Spleen (tissue), 13 donors: Measurements from ENCODE around the gene SELENOM. TPM values are rescaled to one million over a fixed set of nuclear protein-coding genes. Genes with fewer than 3 reads are reported as not detected.

Experiments
- DNase-seq: peaks from one replicate; pipeline ENCODE4 v3.0.0-alpha.2; 2020
- H3K27ac ChIP-seq, 8 donors: fragments of 200-600 bp; sonication (generic) in 7 of 8; 1 replicate in 4 of 8; 2 replicates in 4 of 8; pipeline versions ENCODE4 v1.5.0 to v1.8.0; 2016 to 2021; ENCODE audit warnings: inconsistent platforms in 4 of 8, mild to moderate bottlenecking in 4 of 8, moderate library complexity in 1 of 8
- H3K27me3 ChIP-seq, 7 donors: fragments of 200-600 bp; sonication (generic) in 6 of 7; replicated peaks in 1 of 7; 1 replicate in 4 of 7; 2 replicates in 3 of 7; pipeline versions ENCODE4 v1.5.0 to v1.8.0; 2016 to 2021; ENCODE audit warnings: inconsistent platforms in 3 of 7, mild to moderate bottlenecking in 1 of 7
- H3K36me3 ChIP-seq, 6 donors: fragments of 200-600 bp; sonication (generic) in 5 of 6; 1 replicate in 4 of 6; 2 replicates in 2 of 6; pipeline versions ENCODE4 v1.5.0 to v1.8.0; 2016 to 2021; ENCODE audit warnings: inconsistent platforms in 2 of 6
- H3K4me1 ChIP-seq, 6 donors: fragments of 200-600 bp; sonication (generic) in 5 of 6; 1 replicate in 3 of 6; 2 replicates in 3 of 6; pipeline versions ENCODE4 v1.5.0 to v1.8.0; 2016 to 2021; ENCODE audit warnings: inconsistent platforms in 3 of 6
- H3K4me3 ChIP-seq, 8 donors: fragments of 200-600 bp; sonication (generic) in 7 of 8; 1 replicate in 4 of 8; 2 replicates in 4 of 8; pipeline versions ENCODE4 v1.5.0 to v1.8.0; 2016 to 2021; ENCODE audit warnings: inconsistent platforms in 4 of 8, mild to moderate bottlenecking in 4 of 8, moderate library complexity in 2 of 8
- H3K9me3 ChIP-seq, 8 donors: fragments of 200-600 bp; sonication (generic) in 7 of 8; 1 replicate in 4 of 8; 2 replicates in 4 of 8; pipeline versions ENCODE4 v1.5.0 to v1.8.0; 2016 to 2021; ENCODE audit warnings: inconsistent platforms in 4 of 8
- POLR2A ChIP-seq, 3 donors: fragments of 450-650 bp; IDR thresholded peaks; one replicate each; pipeline ENCODE4 v1.5.1; 2017; ENCODE audit warnings: antibody characterized with exemption in 3 of 3, mild to moderate bottlenecking in 1 of 3
- POLR2AphosphoS5 ChIP-seq, 3 donors: sonication (generic); formaldehyde crosslinking; IDR thresholded peaks; one replicate each; pipeline ENCODE4 v1.5.1; 2017; ENCODE audit warnings: antibody characterized with exemption in 3 of 3
- WGBS, 5 donors: extraction: QIAGEN DNeasy Blood & Tissue Kit in 3 of 5; methylation state at CpG; one replicate each; pipeline versions ENCODE4 v1.1.5 to v1.1.7; 2013 to 2018; 5-methylcytosine and 5-hydroxymethylcytosine counted together
- intact Hi-C: fragments of 100-400 bp; cut with DNase I; formaldehyde crosslinking; loops from one replicate; pipeline ENCODE4 v1.15.0; 2023; ENCODE audit warnings: low total_unique reads
- long read RNA-seq, 2 donors: transcript quantifications; one replicate each; lab custom pipeline, GENCODE V29; 2026
- polyA plus RNA-seq, 3 donors: library from polyadenylated mRNA; stranded (reverse); fragments of 200-250 nt; gene quantifications; one replicate each; pipeline ENCODE4 v1.2.1, GENCODE V29; 2013
- total RNA-seq, 7 donors: library from RNA; depleted of rRNA in 3 of 7; stranded (reverse); fragments of >200 nt in 3 of 7; fragmentation: NEBNext Ultra II Directional in 4 of 7; extraction: Animal tissue kit (Norgen Biotek cat#: 25700) in 4 of 7; gene quantifications; one replicate each; pipeline versions ENCODE4 v1.1.0 to v1.2.1, GENCODE V29; 2016 to 2021
- TF ChIP-seq, protein P1 (sequence below), 11 experiments: fragments of 200-600 bp in 7 of 11; fragments of 450-650 bp in 4 of 11; sonication (generic) in 4 of 11; IDR thresholded peaks in 8 of 11; conservative IDR thresholded peaks in 3 of 11; 1 replicate in 7 of 11; 2 replicates in 4 of 11; pipeline versions ENCODE4 v1.4.0 to v1.8.0; 2016 to 2021; ENCODE audit warnings: antibody characterized with exemption in 11 of 11, inconsistent platforms in 4 of 11, mild to moderate bottlenecking in 1 of 11
- donor health status: healthy with polysubstance abuse.
- donor health status: DM: no; HTN: no; CAD: no; lungs with moderate emphysema.
- donor health status: DM: no; HTN: no; CAD: no.
- donor health status: Bipolar disorder and iron deficiency.
- donor health status: healthy.
- donor health status: DM: no; HTN: no; CAD: no.
- donor health status: DM: yes; HTN: yes; CAD: no.

The SELENOM gene, protein sequence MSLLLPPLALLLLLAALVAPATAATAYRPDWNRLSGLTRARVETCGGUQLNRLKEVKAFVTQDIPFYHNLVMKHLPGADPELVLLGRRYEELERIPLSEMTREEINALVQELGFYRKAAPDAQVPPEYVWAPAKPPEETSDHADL
- total RNA-seq = 10 to 100 TPM; 47.0 to 74.4 (median 66.7) TPM
- polyA plus RNA-seq = 100 to 1,000 TPM; 119 to 151 (median 138) TPM
- long read RNA-seq, donor 1, transcript SELENOM-201 (5 exons, 694 nt) = major isoform, 9 of 10 reads
- long read RNA-seq, donor 1, partial matches to known transcripts = 0 of 10 reads
- long read RNA-seq, donor 1, other reads (novel, unspliced or antisense) = 0 of 10 reads
- long read RNA-seq, donor 2, transcript SELENOM-201 (5 exons, 694 nt) = major isoform, 15 of 16 reads
- long read RNA-seq, donor 2, partial matches to known transcripts = 0 of 16 reads
- long read RNA-seq, donor 2, other reads (novel, unspliced or antisense) = 0 of 16 reads

DNA sequence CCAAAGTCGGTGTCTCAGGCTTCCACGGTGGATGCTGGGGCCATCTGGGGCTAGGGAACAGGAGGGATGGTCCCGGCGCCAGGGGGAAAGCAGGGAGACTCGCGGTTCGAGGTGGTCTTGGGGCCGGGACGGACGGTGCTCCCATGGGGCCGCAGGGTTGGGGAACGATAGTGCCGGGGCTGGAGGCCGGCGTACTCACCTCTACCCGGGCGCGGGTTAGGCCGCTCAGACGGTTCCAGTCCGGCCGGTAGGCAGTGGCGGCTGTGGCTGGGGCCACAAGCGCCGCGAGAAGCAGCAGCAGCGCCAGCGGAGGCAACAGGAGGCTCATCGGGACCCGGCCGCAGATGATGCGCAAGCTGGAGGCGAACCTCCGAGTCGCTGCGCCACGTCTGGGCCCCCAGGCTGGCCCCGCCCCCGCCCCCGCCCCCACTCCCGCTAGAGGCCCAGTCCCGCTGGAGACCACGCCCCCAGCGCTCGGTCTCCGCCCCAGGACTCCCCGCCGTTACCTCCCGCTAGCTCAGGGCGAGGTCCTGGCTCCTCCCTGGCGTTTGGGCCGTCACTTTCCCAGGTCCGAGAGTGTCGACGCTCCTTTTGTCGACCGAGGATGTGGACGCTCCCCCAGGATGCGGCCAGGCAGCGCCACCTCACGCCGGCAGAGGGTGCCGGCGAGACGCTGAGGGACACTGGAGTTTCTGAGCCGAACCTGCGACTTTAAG, at the start of gene SELENOM:
Gene SELENOM (minus strand): TSS at position 391 of the 716 bp plus-strand sequence. CDS start 63 bp downstream, at position 328.
- H3K9me3 ChIP-seq = peaks cover 0 to under 1% (median 0%) of the 10 kb centered on the region in 8 donors
- H3K36me3 ChIP-seq = peaks cover 0 to 28% (median 0%) of the 10 kb centered on the region in 6 donors
- peak; percentile 97 for DNase-seq
- TF ChIP-seq POLR2AphosphoS5 (IDR thresholded peaks at IDR 0.05) (peak; percentile 86 to 89 (median 87)), POLR2A (IDR thresholded peaks at IDR 0.05) (no peak)
- TF ChIP-seq, protein P1, sequence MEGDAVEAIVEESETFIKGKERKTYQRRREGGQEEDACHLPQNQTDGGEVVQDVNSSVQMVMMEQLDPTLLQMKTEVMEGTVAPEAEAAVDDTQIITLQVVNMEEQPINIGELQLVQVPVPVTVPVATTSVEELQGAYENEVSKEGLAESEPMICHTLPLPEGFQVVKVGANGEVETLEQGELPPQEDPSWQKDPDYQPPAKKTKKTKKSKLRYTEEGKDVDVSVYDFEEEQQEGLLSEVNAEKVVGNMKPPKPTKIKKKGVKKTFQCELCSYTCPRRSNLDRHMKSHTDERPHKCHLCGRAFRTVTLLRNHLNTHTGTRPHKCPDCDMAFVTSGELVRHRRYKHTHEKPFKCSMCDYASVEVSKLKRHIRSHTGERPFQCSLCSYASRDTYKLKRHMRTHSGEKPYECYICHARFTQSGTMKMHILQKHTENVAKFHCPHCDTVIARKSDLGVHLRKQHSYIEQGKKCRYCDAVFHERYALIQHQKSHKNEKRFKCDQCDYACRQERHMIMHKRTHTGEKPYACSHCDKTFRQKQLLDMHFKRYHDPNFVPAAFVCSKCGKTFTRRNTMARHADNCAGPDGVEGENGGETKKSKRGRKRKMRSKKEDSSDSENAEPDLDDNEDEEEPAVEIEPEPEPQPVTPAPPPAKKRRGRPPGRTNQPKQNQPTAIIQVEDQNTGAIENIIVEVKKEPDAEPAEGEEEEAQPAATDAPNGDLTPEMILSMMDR (IDR thresholded peaks at IDR 0.05 in 8 of 11, conservative IDR thresholded peaks at IDR 0.05 in 3 of 11) = peak; percentile 83 to 96 (median 89)
- H3K4me3 ChIP-seq = peak within 1 kb of the TSS; percentile 36 to 78 (median 57)
- intact Hi-C loops = no loop called here
- peaks cover 5 to 37% (median 28%) of the 10 kb centered on the region in 6 donors for H3K4me1 ChIP-seq
- 3 to 7% (median 4%) methylated on average over 40 to 67 of the region's 67 CpGs for WGBS, 5 donors
- peak within 1 kb of the TSS; percentile 76 to 89 (median 85) for H3K27ac ChIP-seq
- H3K27me3 ChIP-seq = no peaks in the 10 kb centered on the region

DNA sequence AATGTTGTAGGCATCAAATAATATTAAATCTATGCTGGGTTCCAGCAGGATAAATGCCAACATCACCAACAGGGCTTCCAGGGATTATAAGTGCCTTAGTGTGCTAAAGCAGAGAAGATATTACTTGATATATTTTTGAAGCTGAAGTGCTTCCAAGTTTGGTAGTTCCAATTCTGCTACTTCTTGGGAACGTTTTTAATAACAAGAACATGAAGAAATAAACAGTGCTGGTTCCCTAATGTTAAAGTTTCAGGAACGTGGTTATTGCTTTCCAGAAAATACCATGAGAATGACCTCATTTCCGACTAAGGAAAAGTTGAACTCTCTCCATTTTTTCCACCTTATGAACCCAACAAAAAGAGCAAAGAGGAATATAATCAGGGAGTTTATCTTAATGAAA, 48.1 kb upstream of the SELENOM start:
- Histone ChIP-seq H3K36me3 (no peaks in the 10 kb centered on the region), H3K27ac (peak overlapping the region in 4 of 8 donors; percentile 1 to 28 (median 21)), H3K27me3 (no peaks in the 10 kb centered on the region), H3K9me3 (no peaks in the 10 kb centered on the region), H3K4me3 (no peak overlapping the region), H3K4me1 (peaks cover 0 to 17% (median 4%) of the 10 kb centered on the region in 6 donors)
- TF ChIP-seq, protein P1 (IDR thresholded peaks at IDR 0.05 in 8 of 11, conservative IDR thresholded peaks at IDR 0.05 in 3 of 11) = no peak
- TF ChIP-seq POLR2AphosphoS5 (IDR thresholded peaks at IDR 0.05) (no peak), POLR2A (IDR thresholded peaks at IDR 0.05) (no peak)
- 44 to 56% (median 51%) methylated on average over 3 of the region's 3 CpGs for WGBS, 5 donors
- DNase-seq = no peak
- intact Hi-C loops = no loop called here

DNA sequence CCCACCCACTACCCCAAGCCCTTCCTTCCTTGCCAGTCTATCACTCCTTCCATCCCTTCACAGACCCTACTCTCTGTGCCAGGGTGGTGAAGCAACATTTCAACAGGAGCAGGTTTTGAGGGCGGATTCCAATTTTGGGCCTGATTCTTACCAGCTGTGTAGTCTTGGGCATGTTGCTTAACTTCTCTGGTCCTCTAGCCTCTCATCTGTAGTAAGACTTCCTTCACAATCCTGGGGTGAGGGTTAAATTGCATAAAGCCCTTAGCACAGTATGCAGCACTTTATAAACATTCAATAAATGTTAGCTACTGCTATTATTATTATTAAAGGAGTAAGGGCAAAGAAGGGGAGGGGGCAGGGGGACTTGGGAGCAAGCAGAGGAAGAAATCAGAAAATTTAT, 47.6 kb upstream of the SELENOM start:
- intact Hi-C loops = no loop called here
- Histone ChIP-seq H3K36me3 (no peaks in the 10 kb centered on the region), H3K4me3 (no peak overlapping the region), H3K27me3 (no peaks in the 10 kb centered on the region), H3K9me3 (no peaks in the 10 kb centered on the region), H3K4me1 (peaks cover 0 to 15% (median 4%) of the 10 kb centered on the region in 6 donors), H3K27ac (peak overlapping the region in 4 of 8 donors; percentile 1 to 28 (median 11))
- TF ChIP-seq POLR2A (IDR thresholded peaks at IDR 0.05) = no peak
- TF ChIP-seq, protein P1 (IDR thresholded peaks at IDR 0.05 in 8 of 11, conservative IDR thresholded peaks at IDR 0.05 in 3 of 11) = no peak
- no peak for TF ChIP-seq POLR2AphosphoS5 (IDR thresholded peaks at IDR 0.05)
- 92 to 100% (median 94%) methylated on average over 1 of the region's 1 CpG for WGBS, 5 donors
- no peak for DNase-seq
